D721Med (cell line): ENCODE measurements around the gene ARHGAP24.
"Not testable (repeated sequence)": the region's sequence is repeated elsewhere in the genome, so short reads cannot be mapped to it uniquely, and the experiment has no call there.

Experiments used
- DNase-seq: peaks from one replicate; pipeline ENCODE4 v3.0.0; 2011; ENCODE audit warnings: low spot score; ENCODE audit not compliant: insufficient read length
- FAIRE-seq: peaks from 2 replicates; lab custom pipeline; 2011; peaks lifted over from hg19 to GRCh38; lab: Jason Lieb, UNC
- TF ChIP-seq, protein P1 (sequence below): IDR thresholded peaks from 2 replicates; pipeline ENCODE4 v1.5.1; 2012; ENCODE audit warnings: mild to moderate bottlenecking, control low read depth; ENCODE audit not compliant: insufficient read depth; ENCODE audit errors: missing control alignments

The ARHGAP24 gene

DNA sequence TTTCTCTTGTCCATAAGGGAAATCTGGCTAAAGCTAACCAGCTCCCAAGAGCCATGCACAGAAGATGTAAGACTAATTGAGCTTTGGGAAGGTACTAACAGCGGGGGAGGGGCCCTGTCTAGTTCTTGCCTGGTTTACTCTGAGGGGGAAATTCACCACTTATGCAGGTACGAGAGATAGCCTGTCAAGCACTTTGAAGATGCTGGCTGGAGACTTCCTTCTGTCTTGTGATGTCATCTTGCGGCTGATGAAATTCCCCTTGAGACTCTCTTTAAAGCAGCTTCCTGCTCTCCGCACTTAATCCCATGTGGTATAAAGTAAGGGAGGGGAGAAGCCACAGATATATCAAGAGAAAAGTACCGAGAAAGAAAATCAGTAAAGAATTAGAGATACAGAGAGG is 539.6 kb downstream of the ARHGAP24 start:
- FAIRE-seq: no peak
- DNase-seq: no peak
- TF ChIP-seq, protein P1, sequence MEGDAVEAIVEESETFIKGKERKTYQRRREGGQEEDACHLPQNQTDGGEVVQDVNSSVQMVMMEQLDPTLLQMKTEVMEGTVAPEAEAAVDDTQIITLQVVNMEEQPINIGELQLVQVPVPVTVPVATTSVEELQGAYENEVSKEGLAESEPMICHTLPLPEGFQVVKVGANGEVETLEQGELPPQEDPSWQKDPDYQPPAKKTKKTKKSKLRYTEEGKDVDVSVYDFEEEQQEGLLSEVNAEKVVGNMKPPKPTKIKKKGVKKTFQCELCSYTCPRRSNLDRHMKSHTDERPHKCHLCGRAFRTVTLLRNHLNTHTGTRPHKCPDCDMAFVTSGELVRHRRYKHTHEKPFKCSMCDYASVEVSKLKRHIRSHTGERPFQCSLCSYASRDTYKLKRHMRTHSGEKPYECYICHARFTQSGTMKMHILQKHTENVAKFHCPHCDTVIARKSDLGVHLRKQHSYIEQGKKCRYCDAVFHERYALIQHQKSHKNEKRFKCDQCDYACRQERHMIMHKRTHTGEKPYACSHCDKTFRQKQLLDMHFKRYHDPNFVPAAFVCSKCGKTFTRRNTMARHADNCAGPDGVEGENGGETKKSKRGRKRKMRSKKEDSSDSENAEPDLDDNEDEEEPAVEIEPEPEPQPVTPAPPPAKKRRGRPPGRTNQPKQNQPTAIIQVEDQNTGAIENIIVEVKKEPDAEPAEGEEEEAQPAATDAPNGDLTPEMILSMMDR: no peak

DNA sequence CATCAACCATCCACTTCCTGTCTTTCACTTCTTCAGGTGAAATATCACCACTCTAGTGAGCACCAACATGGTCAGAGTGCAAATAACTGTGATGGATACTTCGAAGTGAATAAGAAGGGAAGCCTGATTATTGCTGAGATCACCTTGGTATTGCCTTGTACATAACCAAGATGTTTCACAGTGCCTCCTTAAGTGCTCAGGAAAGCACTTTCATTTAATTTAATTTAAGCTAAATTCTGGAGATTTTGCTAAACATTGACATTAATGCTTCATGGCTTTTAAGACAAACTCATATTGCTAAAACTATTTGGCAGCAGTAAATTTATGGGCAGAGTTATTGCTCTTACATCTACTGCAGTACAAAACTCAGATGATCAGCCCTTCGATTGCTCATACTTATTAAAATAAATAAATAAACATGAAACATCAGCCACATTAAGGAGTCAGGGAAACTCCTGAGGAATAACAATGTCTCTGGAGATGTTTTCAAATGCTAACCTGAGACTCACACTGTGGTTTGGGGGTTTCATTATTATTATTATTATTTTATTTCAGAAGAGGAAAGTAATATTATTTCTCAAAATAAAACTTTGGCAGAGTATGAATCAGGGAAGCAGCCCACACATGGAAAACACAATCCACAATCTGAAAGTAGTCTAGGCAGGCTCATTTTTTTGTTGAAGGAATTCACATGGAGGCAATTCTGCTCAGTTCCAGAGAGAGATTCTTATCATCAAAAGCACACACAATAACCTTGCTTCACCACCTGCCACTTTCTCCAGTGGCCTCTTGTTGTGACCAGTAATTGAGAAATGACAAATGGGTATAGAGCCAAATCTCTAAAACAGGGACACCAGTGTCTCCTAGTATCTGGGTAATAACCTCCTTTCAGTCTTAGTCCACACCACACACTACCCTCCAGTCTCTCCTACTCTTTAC is 540.7 kb downstream of the ARHGAP24 start:
- DNase-seq: no peak
- TF ChIP-seq, protein P1: no peak
- no peak for FAIRE-seq

DNA sequence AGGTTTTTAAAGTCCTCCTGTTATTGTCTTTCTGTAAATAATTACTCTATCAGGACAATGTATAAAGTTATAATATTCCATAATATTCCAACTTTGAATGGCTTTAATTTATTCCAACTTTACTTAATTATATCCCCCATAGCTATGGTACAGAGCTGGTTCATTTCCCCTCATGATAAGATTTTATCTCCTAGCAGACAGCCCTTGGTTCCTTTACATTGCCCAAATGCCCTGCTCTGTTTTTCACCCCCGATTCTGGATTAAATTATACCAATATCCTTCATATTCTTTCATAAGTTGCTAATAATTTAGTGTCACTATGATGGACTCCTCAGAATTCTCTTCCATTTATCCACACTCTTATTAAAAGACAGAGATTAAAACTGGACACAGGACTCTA is 544.4 kb downstream of the ARHGAP24 start:
- no peak for FAIRE-seq
- TF ChIP-seq, protein P1: no peak

DNA sequence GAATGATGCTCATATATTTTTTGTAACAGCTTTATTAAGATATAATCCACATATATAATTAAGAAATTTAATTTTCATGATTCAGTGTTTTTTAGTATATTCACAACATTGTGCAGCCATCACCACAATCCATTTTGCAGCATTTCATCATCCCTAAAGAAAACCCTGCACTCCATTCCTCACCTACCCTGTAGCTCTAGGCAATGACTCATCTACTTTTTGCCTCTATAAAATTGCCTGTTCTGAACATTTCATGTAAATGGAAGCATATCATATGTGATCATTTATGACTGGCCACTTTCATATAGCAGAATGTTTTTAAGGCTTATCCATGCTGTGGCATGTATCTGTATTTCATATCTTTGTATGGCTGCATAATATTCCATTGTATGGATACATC is 545.0 kb downstream of the ARHGAP24 start:
- TF ChIP-seq, protein P1: no peak
- DNase-seq: no peak
- FAIRE-seq: no peak

More for the DNA sequence above, 544.4 kb downstream of the ARHGAP24 start:
- DNase-seq: no peak

DNA sequence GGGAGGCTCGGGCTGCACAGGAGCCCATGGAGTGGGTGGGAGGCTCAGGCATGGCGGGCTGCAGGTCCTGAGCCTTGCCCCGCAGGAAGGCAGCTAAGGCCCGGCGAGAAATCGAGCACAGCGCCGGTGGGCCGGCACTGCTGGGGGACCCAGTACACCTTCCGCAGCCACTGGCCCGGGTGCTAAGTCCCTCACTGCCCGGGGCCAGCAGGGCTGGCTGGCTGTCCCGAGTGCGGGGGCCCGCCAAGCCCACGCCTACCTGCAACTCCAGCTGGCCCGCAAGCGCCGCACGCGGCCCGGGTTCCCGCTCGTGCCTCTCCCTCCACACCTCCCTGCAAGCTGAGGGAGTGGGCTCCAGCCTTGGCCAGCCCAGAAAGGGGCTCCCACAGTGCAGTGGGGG is 546.7 kb downstream of the ARHGAP24 start:
- DNase-seq, FAIRE-seq: not testable (repeated sequence)

DNA sequence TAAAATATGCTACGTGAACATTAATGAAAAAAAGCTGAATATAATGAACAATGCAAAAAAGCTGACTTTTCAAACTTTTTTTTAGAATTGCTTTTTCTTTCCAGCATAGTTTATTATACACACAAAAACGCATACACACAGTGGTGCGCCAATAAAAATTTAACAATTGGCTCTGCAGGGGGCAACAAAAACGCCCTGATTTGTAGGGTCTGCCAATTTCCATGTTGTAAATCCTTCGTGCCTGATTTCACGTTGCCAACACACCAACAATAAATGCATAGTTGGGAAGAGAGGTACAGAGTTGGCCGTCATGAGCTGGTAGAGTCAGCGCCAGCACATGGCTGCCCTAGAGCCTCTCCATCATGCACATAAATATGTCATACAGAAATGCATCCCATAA is 551.8 kb downstream of the ARHGAP24 start:
- TF ChIP-seq, protein P1: no peak
- FAIRE-seq: no peak
- no peak for DNase-seq

DNA sequence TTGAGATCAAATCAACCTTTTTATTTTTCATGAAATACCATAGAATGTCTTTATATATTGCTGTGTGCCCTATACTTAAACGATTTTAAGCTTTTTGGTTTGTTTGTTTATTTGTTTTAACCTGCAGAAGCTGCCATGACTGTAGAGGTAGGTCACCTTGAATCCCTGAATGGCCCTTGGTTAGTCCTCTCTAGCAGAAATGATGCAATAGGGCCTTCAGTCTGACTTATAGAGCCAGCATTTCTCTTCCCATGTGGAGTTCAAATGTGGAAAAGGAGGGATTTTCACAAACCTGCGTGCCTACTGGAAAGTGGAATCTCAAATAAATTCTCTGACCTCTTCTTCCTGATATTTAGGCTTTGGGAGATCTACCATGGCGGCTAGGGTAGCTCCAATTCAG is 557.0 kb downstream of the ARHGAP24 start:
- TF ChIP-seq, protein P1: no peak
- DNase-seq: no peak
- FAIRE-seq: no peak
